CD14-positive monocyte (primary cell): ENCODE results near the gene LPGAT1. TPM values are rescaled to one million over a fixed set of nuclear protein-coding genes. Genes with fewer than 3 reads are reported as not detected.

Source experiments
- DNase-seq, 3 donors: peaks; one replicate each; pipeline ENCODE4 v3.0.0-alpha.2; 2011 to 2022
- H2AFZ ChIP-seq: 2 replicates; pipeline ENCODE4 v1.6.0; 2012; ENCODE audit warnings: mild to moderate bottlenecking, low read depth, low read length, inconsistent platforms; ENCODE audit not compliant: insufficient read depth, poor library complexity, severe bottlenecking
- H3K27ac ChIP-seq, 2 donors: 1 replicate in 1 of 2; 2 replicates in 1 of 2; pipeline ENCODE4 v1.5.1; 2012 to 2013; ENCODE audit warnings: low read length in 2 of 2, control low read depth in 1 of 2, inconsistent platforms in 1 of 2, low read depth in 1 of 2, mild to moderate bottlenecking in 1 of 2
- H3K27me3 ChIP-seq, 2 donors: one replicate each; pipeline versions ENCODE4 v1.6.0 to v1.6.1; 2011 to 2013; ENCODE audit warnings: low read length in 2 of 2; ENCODE audit not compliant: control insufficient read depth in 2 of 2, insufficient read depth in 2 of 2
- H3K36me3 ChIP-seq, 2 donors: replicated peaks in 1 of 2; 1 replicate in 1 of 2; 2 replicates in 1 of 2; pipeline versions ENCODE4 v1.5.1 to v1.6.1; 2012 to 2013; ENCODE audit warnings: low read length in 2 of 2, control low read depth in 1 of 2, inconsistent platforms in 1 of 2, mild to moderate bottlenecking in 1 of 2; ENCODE audit not compliant: insufficient read depth in 2 of 2, control insufficient read depth in 1 of 2
- H3K4me1 ChIP-seq, 2 donors: 1 replicate in 1 of 2; 2 replicates in 1 of 2; pipeline versions ENCODE4 v1.5.1 to v1.6.1; 2012 to 2013; ENCODE audit warnings: low read length in 2 of 2, control low read depth in 1 of 2, inconsistent platforms in 1 of 2, mild to moderate bottlenecking in 1 of 2, moderate library complexity in 1 of 2; ENCODE audit not compliant: insufficient read depth in 2 of 2, control insufficient read depth in 1 of 2
- H3K4me2 ChIP-seq: replicated peaks from 2 replicates; pipeline ENCODE3; 2012; ENCODE audit warnings: low read length, moderate library complexity, mild to moderate bottlenecking; ENCODE audit not compliant: poor library complexity, severe bottlenecking; ENCODE audit errors: extremely low read depth
- H3K4me3 ChIP-seq, 3 experiments: fragments of 200-600 bp in 1 of 3; sonication (generic) in 1 of 3; replicated peaks in 1 of 3; 1 replicate in 2 of 3; 2 replicates in 1 of 3; pipeline ENCODE4 v1.5.1; 2011 to 2013; ENCODE audit warnings: low read length in 3 of 3, mild to moderate bottlenecking in 3 of 3, control low read depth in 2 of 3, low read depth in 2 of 3, inconsistent platforms in 1 of 3, moderate library complexity in 1 of 3
- H3K79me2 ChIP-seq: 2 replicates; pipeline ENCODE4 v1.6.0; 2012; ENCODE audit warnings: mild to moderate bottlenecking, control low read depth, inconsistent platforms, low read length, moderate library complexity; ENCODE audit not compliant: insufficient read depth
- H3K9ac ChIP-seq: 2 replicates; pipeline ENCODE4 v1.6.0; 2017; ENCODE audit warnings: low read length, mild to moderate bottlenecking; ENCODE audit not compliant: insufficient read depth, poor library complexity, severe bottlenecking
- H3K9me3 ChIP-seq, 2 donors: replicated peaks in 1 of 2; 1 replicate in 1 of 2; 2 replicates in 1 of 2; pipeline versions ENCODE4 v1.5.1 to v1.6.1; 2012 to 2013; ENCODE audit warnings: low read length in 2 of 2, control low read depth in 1 of 2; ENCODE audit not compliant: control insufficient read depth in 1 of 2, insufficient read depth in 1 of 2
- H4K20me1 ChIP-seq: 2 replicates; pipeline ENCODE4 v1.6.0; 2012; ENCODE audit warnings: mild to moderate bottlenecking, low read length, control low read depth, moderate library complexity; ENCODE audit not compliant: insufficient read depth
- H3K27ac Mint-ChIP-seq, 7 donors: one replicate each; pipeline ENCODE4 v1.8.0; 2020; ENCODE audit warnings: mild to moderate bottlenecking in 7 of 7, mixed read lengths in 7 of 7, moderate library complexity in 6 of 7, inconsistent platforms in 2 of 7
- H3K27me3 Mint-ChIP-seq, 3 donors: one replicate each; pipeline ENCODE4 v1.8.0; 2021 to 2022; ENCODE audit warnings: low read depth in 3 of 3, mild to moderate bottlenecking in 3 of 3, mixed read lengths in 3 of 3, moderate library complexity in 3 of 3, inconsistent platforms in 1 of 3
- H3K36me3 Mint-ChIP-seq, 2 donors: one replicate each; pipeline ENCODE4 v1.8.0; 2020; ENCODE audit warnings: mixed read lengths in 2 of 2, inconsistent platforms in 1 of 2, mild to moderate bottlenecking in 1 of 2
- H3K4me1 Mint-ChIP-seq: one replicate; pipeline ENCODE4 v1.8.0; 2020; ENCODE audit warnings: mild to moderate bottlenecking, mixed read lengths
- H3K4me3 Mint-ChIP-seq, 2 donors: one replicate each; pipeline ENCODE4 v1.8.0; 2020; ENCODE audit warnings: mild to moderate bottlenecking in 2 of 2, mixed read lengths in 2 of 2, moderate library complexity in 1 of 2
- H3K9me3 Mint-ChIP-seq, 7 donors: one replicate each; pipeline ENCODE4 v1.8.0; 2020 to 2022; ENCODE audit warnings: mixed read lengths in 7 of 7, mild to moderate bottlenecking in 6 of 7, moderate library complexity in 6 of 7, inconsistent platforms in 2 of 7
- CTCF ChIP-seq: fragments of 200-600 bp; IDR thresholded peaks from one replicate; pipeline ENCODE4 v1.8.0; 2022; ENCODE audit warnings: antibody characterized with exemption, mild to moderate bottlenecking
- WGBS: methylation state at CpG from one replicate; pipeline ENCODE4 v1.1.5; 2013; ENCODE audit warnings: missing lambda C conversion rate; ENCODE audit not compliant: insufficient coverage; 5-methylcytosine and 5-hydroxymethylcytosine counted together
- intact Hi-C, 2 donors: fragments of 100-400 bp; cut with micrococcal nuclease; formaldehyde crosslinking; loops; one replicate each; pipeline versions ENCODE4 v1.15.0 to v1.15.1; 2023
- polyA plus RNA-seq, 3 donors: library from polyadenylated mRNA; depleted of rRNA in 1 of 3; unstranded in 2 of 3; stranded (reverse) in 1 of 3; fragments of 300-500 nt in 2 of 3; fragments of >200 nt in 1 of 3; fragmentation: Illumina TruSeq in 2 of 3; gene quantifications; 1 replicate in 2 of 3; 2 replicates in 1 of 3; pipeline ENCODE4 v1.2.3, GENCODE V29; 2012 to 2021

The LPGAT1 gene
- polyA plus RNA-seq, 3 donors, result 19.5 to 52.1 (median 40.2) TPM

DNA sequence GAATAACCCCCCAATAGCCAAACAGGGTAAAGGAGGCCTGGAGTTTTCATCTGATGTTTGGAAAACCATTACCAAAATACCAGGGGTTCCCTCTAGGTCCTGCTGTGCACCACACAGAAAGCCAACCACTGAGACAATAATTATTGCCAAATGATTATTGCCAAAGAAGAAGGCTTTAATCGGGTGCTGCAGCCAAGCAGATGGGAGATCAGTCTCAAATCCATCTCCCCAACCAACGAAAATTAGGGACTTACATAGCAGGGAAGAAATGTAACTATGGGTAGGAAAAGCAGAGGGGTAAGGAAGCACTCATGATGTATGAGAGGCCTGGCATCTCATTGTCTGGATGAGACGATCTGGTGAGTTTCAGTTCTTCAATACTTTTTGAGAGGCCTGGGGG is 28.8 kb upstream of the LPGAT1 start:
- no peaks in the 10 kb centered on the region for H4K20me1 ChIP-seq
- H3K4me2 ChIP-seq, result no peak overlapping the region
- no peaks in the 10 kb centered on the region for H3K79me2 ChIP-seq
- H3K9me3 Mint-ChIP-seq, result peaks cover 18 to 41% (median 36%) of the 10 kb centered on the region in 7 donors
- H3K36me3 ChIP-seq, result no peaks in the 10 kb centered on the region
- H3K27me3 Mint-ChIP-seq, result peaks cover 0 to 2% (median 0%) of the 10 kb centered on the region in 3 donors
- TF ChIP-seq CTCF, result no peak
- WGBS, result 0% methylated on average over 1 of the region's 3 CpGs
- no peak for DNase-seq
- H3K4me1 ChIP-seq, result no peaks in the 10 kb centered on the region
- H3K36me3 Mint-ChIP-seq, result no peaks in the 10 kb centered on the region
- peaks cover 13 to 19% of the 10 kb centered on the region in 2 donors for H3K9me3 ChIP-seq
- H3K27ac ChIP-seq, result no peak overlapping the region
- no peak overlapping the region for H3K4me3 Mint-ChIP-seq
- H3K4me1 Mint-ChIP-seq, result no peaks in the 10 kb centered on the region
- no peak overlapping the region for H3K27ac Mint-ChIP-seq
- intact Hi-C loops, result no loop called here
- H3K27me3 ChIP-seq, result no peaks in the 10 kb centered on the region
- no peak overlapping the region for H3K9ac ChIP-seq
- H2AFZ ChIP-seq, result no peak overlapping the region
- H3K4me3 ChIP-seq, result no peak overlapping the region

- Histone ChIP-seq H3K36me3 (no peaks in the 10 kb centered on the region), H4K20me1 (no peaks in the 10 kb centered on the region), H3K79me2 (no peaks in the 10 kb centered on the region), H3K4me3 (no peak overlapping the region), H3K4me2 (no peak overlapping the region), H3K27ac (no peak overlapping the region), H3K9me3 (peaks cover 0 to 2% of the 10 kb centered on the region in 2 donors), H2AFZ (no peak overlapping the region), H3K4me1 (no peaks in the 10 kb centered on the region), H3K27me3 (no peaks in the 10 kb centered on the region), H3K9ac (no peak overlapping the region)
- H3K27ac Mint-ChIP-seq, result no peak overlapping the region
- no peaks in the 10 kb centered on the region for H3K36me3 Mint-ChIP-seq
- no CpG with 5 or more reads among the region's 3 CpGs for WGBS
- TF ChIP-seq CTCF, result no peak
- H3K4me1 Mint-ChIP-seq, result no peaks in the 10 kb centered on the region
- intact Hi-C loops, result no loop called here
- H3K4me3 Mint-ChIP-seq, result no peak overlapping the region
- H3K9me3 Mint-ChIP-seq, result peaks cover 3 to 25% (median 14%) of the 10 kb centered on the region in 7 donors
- no peaks in the 10 kb centered on the region for H3K27me3 Mint-ChIP-seq
- DNase-seq, result no peak
Observed at GRCh38 chr1:211851174-211851573, 20.6 kb upstream of the LPGAT1 start.
